ENCODE measurements around the gene SDC3. TPM values are rescaled to one million over a fixed set of nuclear protein-coding genes. Genes with fewer than 3 reads are reported as not detected.

Gene SDC3
- total and polyA plus RNA-seq, 2 donors (not counting 1 experiment from before 2014, with no cell fraction given) = 13.7 to 32.9 TPM

DNA sequence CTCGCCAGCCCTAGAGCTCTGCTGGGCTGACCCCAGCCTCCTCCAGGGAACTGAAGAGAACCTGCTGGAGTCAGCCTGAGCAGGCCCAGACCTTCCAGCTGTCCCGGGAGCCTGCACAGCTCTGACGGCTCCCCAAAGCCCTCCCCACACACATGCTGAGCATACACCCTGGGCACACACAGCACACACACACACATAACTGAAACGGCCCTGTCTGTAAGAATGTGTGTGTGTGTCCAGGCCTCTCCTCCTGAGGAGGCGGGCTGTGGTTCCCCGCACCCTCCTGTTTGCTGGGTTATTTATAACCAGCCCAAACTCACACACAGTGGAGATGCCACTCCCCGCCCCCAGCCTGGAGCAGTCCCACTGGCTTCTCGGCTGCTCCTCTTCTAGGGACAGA, 20.2 kb downstream of the SDC3 start:
- H3K4me2 ChIP-seq (ENCODE audit: extremely low read depth, insufficient read depth, low read length) = peak overlapping the region; percentile 38
- H3K36me3 ChIP-seq (ENCODE audit: control insufficient read depth, insufficient read depth, low read length) = no peaks in the 10 kb centered on the region
- peak overlapping the region; percentile 46 for H3K9ac ChIP-seq (ENCODE audit: insufficient read depth, low read length)
- no peaks in the 10 kb centered on the region for H4K20me1 ChIP-seq (ENCODE audit: control insufficient read depth, extremely low read depth, insufficient read depth, low read length)
- peak; percentile 96 to 98 for DNase-seq (ENCODE audit: low read depth in 2 of 2)
- peak overlapping the region in 1 of 4 experiments; percentile 2 for H3K4me3 ChIP-seq (replicated peaks in 1 of 4; ENCODE audit: control extremely low read depth in 1 of 4, insufficient read depth in 1 of 4, low read depth in 3 of 4, low read length in 4 of 4)
- H3K27ac ChIP-seq (ENCODE audit: insufficient read depth, low read length) = peak overlapping the region; percentile 39
- H3K79me2 ChIP-seq (ENCODE audit: control insufficient read depth, insufficient read depth, low read length) = peaks cover 2% of the 10 kb centered on the region
- H3K4me1 ChIP-seq (ENCODE audit: control insufficient read depth, extremely low read depth, insufficient read depth, low read length) = peaks cover 16% of the 10 kb centered on the region
- TF ChIP-seq CTCF (conservative IDR thresholded peaks at IDR 0.05 in 1 of 2, IDR thresholded peaks at IDR 0.05 in 1 of 2; ENCODE audit: low read depth in 1 of 2, low read length in 2 of 2) (no peak), EZH2 (IDR thresholded peaks at IDR 0.05; ENCODE audit: low read length, missing control alignments) (no peak)
- H3K27me3 ChIP-seq (ENCODE audit: control insufficient read depth, insufficient read depth, low read length) = no peaks in the 10 kb centered on the region
- H3K9me3 ChIP-seq (ENCODE audit: control insufficient read depth, insufficient read depth, low read depth, low read length) = no peaks in the 10 kb centered on the region
- H2AFZ ChIP-seq (ENCODE audit: low read length) = no peak overlapping the region

GRCh38 chr1:30887485-30888315, 20.9 kb downstream of the SDC3 start:
- Histone ChIP-seq H3K27ac (ENCODE audit: insufficient read depth, low read length) (peak overlapping the region; percentile 17), H3K9ac (ENCODE audit: insufficient read depth, low read length) (no peak overlapping the region), H3K4me3 (replicated peaks in 1 of 4; ENCODE audit: control extremely low read depth in 1 of 4, insufficient read depth in 1 of 4, low read depth in 3 of 4, low read length in 4 of 4) (peak overlapping the region in 1 of 4 experiments; percentile 2), H3K4me1 (ENCODE audit: control insufficient read depth, extremely low read depth, insufficient read depth, low read length) (peaks cover 16% of the 10 kb centered on the region), H3K79me2 (ENCODE audit: control insufficient read depth, insufficient read depth, low read length) (peaks cover 2% of the 10 kb centered on the region), H3K4me2 (ENCODE audit: extremely low read depth, insufficient read depth, low read length) (no peak overlapping the region), H3K27me3 (ENCODE audit: control insufficient read depth, insufficient read depth, low read length) (no peaks in the 10 kb centered on the region), H3K36me3 (ENCODE audit: control insufficient read depth, insufficient read depth, low read length) (no peaks in the 10 kb centered on the region), H3K9me3 (ENCODE audit: control insufficient read depth, insufficient read depth, low read depth, low read length) (no peaks in the 10 kb centered on the region), H2AFZ (ENCODE audit: low read length) (no peak overlapping the region), H4K20me1 (ENCODE audit: control insufficient read depth, extremely low read depth, insufficient read depth, low read length) (no peaks in the 10 kb centered on the region)
- DNase-seq (ENCODE audit: low read depth in 2 of 2) = peak; percentile 57 to 88
- TF ChIP-seq CTCF (conservative IDR thresholded peaks at IDR 0.05 in 1 of 2, IDR thresholded peaks at IDR 0.05 in 1 of 2; ENCODE audit: low read depth in 1 of 2, low read length in 2 of 2) (no peak), EZH2 (IDR thresholded peaks at IDR 0.05; ENCODE audit: low read length, missing control alignments) (no peak)

DNA sequence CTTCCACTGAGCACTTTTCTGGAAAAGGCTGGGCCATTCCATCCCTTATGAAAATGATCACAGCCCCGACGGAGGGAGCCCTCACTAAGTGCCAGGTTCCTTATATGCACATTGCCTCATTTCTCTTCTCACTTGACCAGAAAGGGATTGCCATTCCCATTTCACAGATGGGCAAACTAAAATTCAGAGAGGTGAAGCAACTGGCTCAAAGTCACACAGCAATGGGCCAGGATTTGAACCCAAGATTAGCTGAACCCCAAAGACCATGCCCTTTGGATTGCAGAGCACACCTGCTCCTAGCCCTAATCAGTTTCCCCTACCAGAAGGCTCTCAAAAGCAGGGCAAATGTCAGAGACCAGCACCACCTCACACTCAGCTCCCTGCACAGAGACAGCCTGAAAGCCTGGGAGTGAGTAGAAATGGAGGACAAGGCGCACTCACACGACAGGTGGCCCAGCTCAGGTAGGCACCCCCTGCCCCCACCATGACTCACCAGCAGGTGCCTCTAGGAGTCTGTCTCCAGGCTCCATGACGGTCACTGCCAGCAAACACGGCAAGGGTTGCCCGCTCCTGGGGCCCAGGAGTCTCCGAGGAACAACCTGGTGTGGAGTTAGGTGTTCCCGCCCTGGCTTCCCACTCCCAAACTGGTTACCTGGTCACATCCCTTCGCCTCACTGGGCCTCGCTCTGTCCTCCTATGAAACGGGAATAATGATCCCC, 21.7 kb downstream of the SDC3 start:
- H3K36me3 ChIP-seq (ENCODE audit: control insufficient read depth, insufficient read depth, low read length) = no peaks in the 10 kb centered on the region
- H3K9me3 ChIP-seq (ENCODE audit: control insufficient read depth, insufficient read depth, low read depth, low read length) = no peaks in the 10 kb centered on the region
- no peak overlapping the region for H3K4me3 ChIP-seq (replicated peaks in 1 of 4; ENCODE audit: control extremely low read depth in 1 of 4, insufficient read depth in 1 of 4, low read depth in 3 of 4, low read length in 4 of 4)
- H3K4me2 ChIP-seq (ENCODE audit: extremely low read depth, insufficient read depth, low read length) = no peak overlapping the region
- no peaks in the 10 kb centered on the region for H3K27me3 ChIP-seq (ENCODE audit: control insufficient read depth, insufficient read depth, low read length)
- H3K79me2 ChIP-seq (ENCODE audit: control insufficient read depth, insufficient read depth, low read length) = peaks cover 2% of the 10 kb centered on the region
- no peak overlapping the region for H3K9ac ChIP-seq (ENCODE audit: insufficient read depth, low read length)
- H2AFZ ChIP-seq (ENCODE audit: low read length) = no peak overlapping the region
- H4K20me1 ChIP-seq (ENCODE audit: control insufficient read depth, extremely low read depth, insufficient read depth, low read length) = no peaks in the 10 kb centered on the region
- no peak for DNase-seq (ENCODE audit: low read depth in 2 of 2)
- no peak overlapping the region for H3K27ac ChIP-seq (ENCODE audit: insufficient read depth, low read length)
- H3K4me1 ChIP-seq (ENCODE audit: control insufficient read depth, extremely low read depth, insufficient read depth, low read length) = peaks cover 16% of the 10 kb centered on the region
- TF ChIP-seq CTCF (conservative IDR thresholded peaks at IDR 0.05 in 1 of 2, IDR thresholded peaks at IDR 0.05 in 1 of 2; ENCODE audit: low read depth in 1 of 2, low read length in 2 of 2) (no peak), EZH2 (IDR thresholded peaks at IDR 0.05; ENCODE audit: low read length, missing control alignments) (no peak)

All from fibroblast of lung (primary cell).